Neuronal stem cell (in vitro differentiated cells): ENCODE results near the gene HOXD4.

Experiments used
- DNase-seq: peaks from one replicate; pipeline ENCODE4 v3.0.0-alpha.2; 2013; ENCODE audit warnings: low spot score
- H2AFZ ChIP-seq: one replicate; pipeline ENCODE4 v1.6.1; 2013; ENCODE audit warnings: mild to moderate bottlenecking, low read length, inconsistent platforms
- H2AK5ac ChIP-seq: 2 replicates; pipeline ENCODE4 v1.6.1; 2013; ENCODE audit warnings: low read depth, mild to moderate bottlenecking, inconsistent platforms, low read length, moderate library complexity, mixed read lengths
- H2BK120ac ChIP-seq: 2 replicates; pipeline ENCODE4 v1.6.1; 2013; ENCODE audit warnings: low read depth, mild to moderate bottlenecking, inconsistent platforms, low read length, moderate library complexity, mixed read lengths
- H2BK12ac ChIP-seq: one replicate; pipeline ENCODE4 v1.6.1; 2013; ENCODE audit warnings: low read length, inconsistent platforms
- H2BK15ac ChIP-seq: 2 replicates; pipeline ENCODE4 v1.6.1; 2013; ENCODE audit warnings: mild to moderate bottlenecking, low read length, inconsistent platforms, mixed read lengths
- H2BK5ac ChIP-seq: one replicate; pipeline ENCODE4 v1.6.1; 2013; ENCODE audit warnings: inconsistent platforms, mild to moderate bottlenecking, low read length, moderate library complexity
- H3K14ac ChIP-seq: one replicate; pipeline ENCODE4 v1.6.1; 2013; ENCODE audit warnings: low read length, inconsistent platforms
- H3K18ac ChIP-seq: 2 replicates; pipeline ENCODE4 v1.6.1; 2013; ENCODE audit warnings: low read length, inconsistent platforms
- H3K23ac ChIP-seq: 2 replicates; pipeline ENCODE4 v1.6.1; 2013; ENCODE audit warnings: low read depth, mild to moderate bottlenecking, mixed read lengths, low read length, inconsistent platforms; ENCODE audit not compliant: poor library complexity
- H3K27ac ChIP-seq: replicated peaks from 3 replicates; pipeline ENCODE4 v1.5.1; 2013; ENCODE audit warnings: low read length, inconsistent platforms
- H3K27me3 ChIP-seq, 3 experiments: 2 replicates each; pipeline ENCODE4 v1.6.1; 2013; ENCODE audit warnings: low read length in 3 of 3, mild to moderate bottlenecking in 2 of 3, inconsistent platforms in 1 of 3, low read depth in 1 of 3, mixed read lengths in 1 of 3, moderate library complexity in 1 of 3; ENCODE audit not compliant: control insufficient read depth in 3 of 3, insufficient read depth in 3 of 3
- H3K36me3 ChIP-seq, 2 donors: replicated peaks in 1 of 2; 2 replicates each; pipeline ENCODE4 v1.6.1; 2013; ENCODE audit warnings: low read length in 2 of 2; ENCODE audit not compliant: control insufficient read depth in 2 of 2, insufficient read depth in 2 of 2
- H3K4ac ChIP-seq: 2 replicates; pipeline ENCODE4 v1.6.1; 2013; ENCODE audit warnings: inconsistent platforms, mild to moderate bottlenecking, low read length, moderate library complexity
- H3K4me1 ChIP-seq, 2 donors: 1 replicate in 1 of 2; 2 replicates in 1 of 2; pipeline ENCODE4 v1.6.1; 2013; ENCODE audit warnings: low read length in 2 of 2, low read depth in 1 of 2; ENCODE audit not compliant: control insufficient read depth in 2 of 2, insufficient read depth in 1 of 2
- H3K4me2 ChIP-seq: one replicate; pipeline ENCODE4 v1.6.1; 2013; ENCODE audit warnings: mild to moderate bottlenecking, low read length, inconsistent platforms; ENCODE audit not compliant: insufficient read depth, poor library complexity, severe bottlenecking
- H3K4me3 ChIP-seq, 2 donors: 2 replicates each; pipeline ENCODE4 v1.5.1; 2013; ENCODE audit warnings: low read length in 2 of 2, mild to moderate bottlenecking in 2 of 2, inconsistent platforms in 1 of 2, moderate library complexity in 1 of 2
- H3K79me1 ChIP-seq: one replicate; pipeline ENCODE4 v1.6.1; 2013; ENCODE audit warnings: low read depth, mild to moderate bottlenecking, inconsistent platforms, low read length, moderate library complexity
- H3K9ac ChIP-seq: one replicate; pipeline ENCODE4 v1.6.1; 2013; ENCODE audit warnings: mild to moderate bottlenecking, low read depth, low read length, inconsistent platforms; ENCODE audit not compliant: poor library complexity
- H3K9me3 ChIP-seq, 2 donors: replicated peaks in 1 of 2; 2 replicates each; pipeline versions ENCODE3 to v1.6.1; 2013; ENCODE audit warnings: low read length in 2 of 2, mild to moderate bottlenecking in 2 of 2, inconsistent platforms in 1 of 2, low read depth in 1 of 2, mixed read lengths in 1 of 2, moderate library complexity in 1 of 2; ENCODE audit not compliant: control insufficient read depth in 2 of 2, insufficient read depth in 1 of 2
- H4K8ac ChIP-seq: one replicate; pipeline ENCODE4 v1.6.1; 2013; ENCODE audit warnings: low read depth, mild to moderate bottlenecking, inconsistent platforms, low read length, moderate library complexity
- H4K91ac ChIP-seq: one replicate; pipeline ENCODE4 v1.6.1; 2013; ENCODE audit warnings: low read length, low read depth, mild to moderate bottlenecking, inconsistent platforms; ENCODE audit not compliant: poor library complexity
- WGBS, 2 donors: extraction: QIAGEN DNeasy Blood & Tissue Kit; methylation state at CpG; one replicate each; pipeline ENCODE4 v1.1.7; 2013; ENCODE audit warnings: missing lambda C conversion rate in 2 of 2, mixed read lengths in 1 of 2; ENCODE audit not compliant: insufficient read length in 2 of 2, insufficient replicate concordance in 1 of 2; ENCODE audit errors: extremely low coverage in 2 of 2; 5-methylcytosine and 5-hydroxymethylcytosine counted together

Gene HOXD4

GRCh38 chr2:176130957-176131847 is 20.1 kb upstream of the HOXD4 start:
- no peak overlapping the region for H4K8ac ChIP-seq
- no peak for DNase-seq
- no peak overlapping the region for H3K18ac ChIP-seq
- H2AK5ac ChIP-seq, result no peak overlapping the region
- no peak overlapping the region for H4K91ac ChIP-seq
- no peak overlapping the region for H2BK120ac ChIP-seq
- no peak overlapping the region for H3K4ac ChIP-seq
- H3K9me3 ChIP-seq, result peaks cover 0 to 2% of the 10 kb centered on the region in 2 donors
- H2BK15ac ChIP-seq, result no peak overlapping the region
- no peak overlapping the region for H3K4me3 ChIP-seq
- no peaks in the 10 kb centered on the region for H3K79me1 ChIP-seq
- no peak overlapping the region for H3K9ac ChIP-seq
- peaks cover 38 to 98% (median 91%) of the 10 kb centered on the region in 3 experiments for H3K27me3 ChIP-seq
- no peak overlapping the region for H3K23ac ChIP-seq
- no peak overlapping the region for H2BK12ac ChIP-seq
- H3K36me3 ChIP-seq, result no peaks in the 10 kb centered on the region
- H3K27ac ChIP-seq, result no peak overlapping the region
- WGBS, 2 donors, result no CpG with 5 or more reads among the region's 15 CpGs
- H2BK5ac ChIP-seq, result no peak overlapping the region
- peaks cover 0 to 5% of the 10 kb centered on the region in 2 donors for H3K4me1 ChIP-seq
- H2AFZ ChIP-seq, result no peak overlapping the region
- no peak overlapping the region for H3K14ac ChIP-seq
- no peak overlapping the region for H3K4me2 ChIP-seq

DNA sequence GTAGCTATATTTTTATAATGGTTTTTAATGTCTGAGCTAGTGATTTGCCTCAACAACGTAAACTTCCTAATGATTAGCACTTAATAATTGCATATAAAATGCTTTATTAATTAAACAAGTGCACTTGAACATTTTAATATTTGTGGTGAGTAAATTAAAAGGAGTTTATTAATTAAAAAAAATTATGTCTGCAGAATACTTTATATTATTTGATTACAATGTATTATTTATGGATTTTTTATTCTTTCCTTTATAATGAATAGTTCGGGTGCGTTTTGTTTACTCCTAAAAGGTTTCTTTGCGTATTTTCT is 19.5 kb upstream of the HOXD4 start:
- Histone ChIP-seq H2AFZ (no peak overlapping the region), H2BK15ac (no peak overlapping the region), H3K9me3 (peaks cover 0 to 2% of the 10 kb centered on the region in 2 donors), H3K18ac (no peak overlapping the region), H3K23ac (no peak overlapping the region), H3K27me3 (peaks cover 43 to 98% (median 92%) of the 10 kb centered on the region in 3 experiments), H3K27ac (no peak overlapping the region), H3K14ac (no peak overlapping the region), H2AK5ac (no peak overlapping the region), H3K4me2 (no peak overlapping the region), H4K91ac (no peak overlapping the region), H3K79me1 (no peaks in the 10 kb centered on the region), H3K4ac (no peak overlapping the region), H4K8ac (no peak overlapping the region), H2BK5ac (no peak overlapping the region), H3K36me3 (no peaks in the 10 kb centered on the region), H2BK12ac (no peak overlapping the region), H3K4me3 (no peak overlapping the region), H3K4me1 (peaks cover 0 to 5% of the 10 kb centered on the region in 2 donors), H3K9ac (no peak overlapping the region), H2BK120ac (no peak overlapping the region)
- DNase-seq, result no peak
- WGBS, 2 donors, result no CpG with 5 or more reads among the region's 4 CpGs

GRCh38 chr2:176132205-176133171 is 18.9 kb upstream of the HOXD4 start:
- peaks cover 0 to 5% of the 10 kb centered on the region in 2 donors for H3K4me1 ChIP-seq
- H2BK15ac ChIP-seq, result no peak overlapping the region
- no peak overlapping the region for H3K9ac ChIP-seq
- no peak overlapping the region for H2AFZ ChIP-seq
- no peak overlapping the region for H2AK5ac ChIP-seq
- no peak overlapping the region for H3K4ac ChIP-seq
- H2BK5ac ChIP-seq, result no peak overlapping the region
- H3K36me3 ChIP-seq, result no peaks in the 10 kb centered on the region
- H3K14ac ChIP-seq, result no peak overlapping the region
- peaks cover under 1 to 2% of the 10 kb centered on the region in 2 donors for H3K9me3 ChIP-seq
- H3K23ac ChIP-seq, result no peak overlapping the region
- no peak overlapping the region for H3K4me3 ChIP-seq
- no peak overlapping the region for H2BK120ac ChIP-seq
- H3K18ac ChIP-seq, result no peak overlapping the region
- H3K27me3 ChIP-seq, result peaks cover 47 to 98% (median 97%) of the 10 kb centered on the region in 3 experiments
- no peaks in the 10 kb centered on the region for H3K79me1 ChIP-seq
- no CpG with 5 or more reads among the region's 33 CpGs for WGBS, 2 donors
- no peak overlapping the region for H3K4me2 ChIP-seq
- H4K8ac ChIP-seq, result no peak overlapping the region
- no peak overlapping the region for H2BK12ac ChIP-seq
- H3K27ac ChIP-seq, result no peak overlapping the region
- H4K91ac ChIP-seq, result no peak overlapping the region
- DNase-seq, result no peak

DNA sequence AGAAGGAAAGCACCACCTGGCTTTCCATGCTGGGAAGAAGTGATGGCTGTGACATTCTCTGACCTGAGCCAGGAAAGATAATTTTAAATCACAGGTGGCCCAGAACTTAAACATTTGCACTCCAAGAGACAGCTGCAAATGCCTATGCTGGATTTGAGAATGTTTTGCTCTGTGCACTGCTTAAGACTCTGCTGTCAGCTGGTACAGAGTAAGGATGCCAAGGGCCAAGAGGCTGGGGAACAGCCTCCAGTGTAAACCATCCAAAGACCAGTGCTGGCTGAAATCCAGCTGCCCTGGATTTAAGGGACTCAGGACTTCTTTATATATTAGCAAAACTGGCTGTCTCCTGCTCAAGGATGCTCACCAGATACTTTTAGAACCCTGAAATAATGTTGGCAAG is 18.0 kb upstream of the HOXD4 start:
- Histone ChIP-seq H3K4ac (no peak overlapping the region), H3K36me3 (no peaks in the 10 kb centered on the region), H4K91ac (no peak overlapping the region), H2BK15ac (no peak overlapping the region), H4K8ac (no peak overlapping the region), H2AFZ (no peak overlapping the region), H3K27ac (no peak overlapping the region), H2AK5ac (no peak overlapping the region), H3K27me3 (peaks cover 45 to 98% (median 96%) of the 10 kb centered on the region in 3 experiments), H3K4me3 (no peak overlapping the region), H2BK5ac (no peak overlapping the region), H3K9me3 (peaks cover 2 to 10% of the 10 kb centered on the region in 2 donors), H3K23ac (no peak overlapping the region), H3K9ac (no peak overlapping the region), H3K79me1 (no peaks in the 10 kb centered on the region), H3K18ac (no peak overlapping the region), H3K4me2 (no peak overlapping the region), H3K14ac (no peak overlapping the region), H2BK120ac (no peak overlapping the region), H3K4me1 (peaks cover 0 to 5% of the 10 kb centered on the region in 2 donors), H2BK12ac (no peak overlapping the region)
- no peak for DNase-seq
